Type B pancreatic cell (in vitro differentiated cells): ENCODE data around the gene KDM4F. TPM values are rescaled to one million over a fixed set of nuclear protein-coding genes. Genes with fewer than 3 reads are reported as not detected.
"Not testable (repeated sequence)": the region's sequence is repeated elsewhere in the genome, so short reads cannot be mapped to it uniquely, and the experiment has no call there.

Experiments
- DNase-seq: peaks from one replicate; pipeline ENCODE4 v3.0.0; 2021; ENCODE audit warnings: mixed read lengths; ENCODE audit not compliant: unreplicated experiment; ENCODE audit errors: extremely low spot score
- H3K27ac Mint-ChIP-seq: 2 replicates; pipeline ENCODE4 v1.8.0; 2021; ENCODE audit warnings: mild to moderate bottlenecking, mixed read lengths
- H3K27me3 Mint-ChIP-seq: 2 replicates; pipeline ENCODE4 v1.8.0; 2021; ENCODE audit warnings: mixed read lengths
- H3K36me3 Mint-ChIP-seq: 2 replicates; pipeline ENCODE4 v1.8.0; 2021; ENCODE audit warnings: mixed read lengths
- H3K4me1 Mint-ChIP-seq: one replicate; pipeline ENCODE4 v1.8.0; 2021; ENCODE audit warnings: mixed read lengths; ENCODE audit not compliant: unreplicated experiment
- H3K4me3 Mint-ChIP-seq: 2 replicates; pipeline ENCODE4 v1.8.0; 2021; ENCODE audit warnings: mild to moderate bottlenecking, mixed read lengths
- H3K9me3 Mint-ChIP-seq: 2 replicates; pipeline ENCODE4 v1.8.0; 2021; ENCODE audit warnings: mixed read lengths
- CTCF ChIP-seq: fragments of 200-600 bp; sonication (generic); conservative IDR thresholded peaks from 2 replicates; pipeline ENCODE4 v1.5.0; 2021; ENCODE audit warnings: antibody characterized with exemption, mild to moderate bottlenecking
- total RNA-seq: library from RNA; stranded (reverse); gene quantifications from 2 replicates; pipeline ENCODE4 v1.2.1, GENCODE V29; 2021; ENCODE audit warnings: low replicate concordance

KDM4F gene
- total RNA-seq, 1 donor from 2014 or later = not detected

GRCh38 chr11:95024958-95025357 is 24.3 kb upstream of the KDM4F start, which contains the start of gene KDM4E:
TSS of gene KDM4E (plus strand) at chr11:95025258. CDS start at chr11:95025558, 300 bp downstream.
- Mint-ChIP-seq H3K9me3 (no peaks in the 10 kb centered on the region), H3K4me3 (no peak within 1 kb of the TSS), H3K4me1 (no peaks in the 10 kb centered on the region), H3K27me3 (no peaks in the 10 kb centered on the region), H3K27ac (no peak within 1 kb of the TSS), H3K36me3 (no peaks in the 10 kb centered on the region)
- no peak for TF ChIP-seq CTCF
- no peak for DNase-seq

GRCh38 chr11:95025594-95025993 is 23.6 kb upstream of the KDM4F start:
- not testable (repeated sequence) for H3K27me3 Mint-ChIP-seq, H3K4me1 Mint-ChIP-seq, H3K36me3 Mint-ChIP-seq

GRCh38 chr11:95028357-95028756 is 20.9 kb upstream of the KDM4F start:
- Mint-ChIP-seq H3K36me3 (no peaks in the 10 kb centered on the region), H3K27me3 (no peaks in the 10 kb centered on the region), H3K27ac (no peak overlapping the region), H3K4me3 (no peak overlapping the region), H3K9me3 (no peaks in the 10 kb centered on the region), H3K4me1 (no peaks in the 10 kb centered on the region)
- no peak for TF ChIP-seq CTCF
- DNase-seq = no peak

More at GRCh38 chr11:95025594-95025993, 23.6 kb upstream of the KDM4F start:
- H3K4me3 Mint-ChIP-seq, H3K9me3 Mint-ChIP-seq, DNase-seq, H3K27ac Mint-ChIP-seq: not testable (repeated sequence)

GRCh38 chr11:95033051-95033450 is 16.2 kb upstream of the KDM4F start:
- no peak overlapping the region for H3K4me3 Mint-ChIP-seq
- H3K36me3 Mint-ChIP-seq = no peaks in the 10 kb centered on the region
- H3K27ac Mint-ChIP-seq = no peak overlapping the region
- no peaks in the 10 kb centered on the region for H3K4me1 Mint-ChIP-seq
- no peaks in the 10 kb centered on the region for H3K27me3 Mint-ChIP-seq
- DNase-seq = no peak
- no peak for TF ChIP-seq CTCF
- H3K9me3 Mint-ChIP-seq = peaks cover under 1% of the 10 kb centered on the region

- Mint-ChIP-seq H3K27ac (no peak overlapping the region), H3K36me3 (no peaks in the 10 kb centered on the region), H3K9me3 (peaks cover 4% of the 10 kb centered on the region), H3K4me3 (no peak overlapping the region), H3K4me1 (no peaks in the 10 kb centered on the region), H3K27me3 (no peaks in the 10 kb centered on the region)
- no peak for DNase-seq
- TF ChIP-seq CTCF = no peak
Observed at GRCh38 chr11:95035316-95035715, 13.9 kb upstream of the KDM4F start.

GRCh38 chr11:95037356-95038035 is 11.7 kb upstream of the KDM4F start:
- not testable (repeated sequence) for DNase-seq, H3K36me3 Mint-ChIP-seq, H3K9me3 Mint-ChIP-seq, H3K27ac Mint-ChIP-seq, H3K4me1 Mint-ChIP-seq, H3K4me3 Mint-ChIP-seq, H3K27me3 Mint-ChIP-seq
